Measurements from ENCODE around the gene NRGN.

NRGN gene

GRCh38 chr11:124739479-124740276, at the start of gene NRGN:
Gene NRGN, plus strand, starts transcription at chr11:124739942. Its CDS starts 143 bp downstream, at chr11:124740085.
- ATAC-seq: peak; percentile 90
- peak; percentile 89 for DNase-seq

- ATAC-seq (no peak), DNase-seq (no peak)
These were observed 46.6 kb upstream of the NRGN start for GRCh38 chr11:124693142-124693541.

GRCh38 chr11:124699547-124699946, 40.2 kb upstream of the NRGN start:
- no peak for ATAC-seq

GRCh38 chr11:124700028-124700427, 39.7 kb upstream of the NRGN start:
- ATAC-seq (no peak), DNase-seq (no peak)

More at GRCh38 chr11:124699547-124699946, 40.2 kb upstream of the NRGN start:
- no peak for DNase-seq

GRCh38 chr11:124707829-124708228, 31.9 kb upstream of the NRGN start:
- no peak for DNase-seq
- ATAC-seq: no peak

- DNase-seq: no peak
These were observed 27.4 kb upstream of the NRGN start for GRCh38 chr11:124712392-124712791.

GRCh38 chr11:124716591-124716990, 23.2 kb upstream of the NRGN start:
- ATAC-seq (no peak), DNase-seq (no peak)

More at GRCh38 chr11:124712392-124712791, 27.4 kb upstream of the NRGN start:
- no peak for ATAC-seq

- no peak for ATAC-seq
- DNase-seq: no peak
These were observed 22.3 kb upstream of the NRGN start for GRCh38 chr11:124717421-124717785.

GRCh38 chr11:124717786-124718651, 21.7 kb upstream of the NRGN start:
- peak; percentile 67 for ATAC-seq

GRCh38 chr11:124718801-124719200, 20.9 kb upstream of the NRGN start:
- ATAC-seq: no peak
- no peak for DNase-seq

More at GRCh38 chr11:124717786-124718651, 21.7 kb upstream of the NRGN start:
- DNase-seq: peak; percentile 15

- ATAC-seq (no peak), DNase-seq (no peak)
These were observed 20.2 kb upstream of the NRGN start for GRCh38 chr11:124719534-124719933.

GRCh38 chr11:124722176-124722575, 17.6 kb upstream of the NRGN start:
- ATAC-seq: no peak
- DNase-seq: no peak

- ATAC-seq: no peak
- no peak for DNase-seq
These were observed 14.6 kb upstream of the NRGN start for GRCh38 chr11:124724979-124725718.

- DNase-seq (no peak), ATAC-seq (no peak)
These were observed 14.0 kb upstream of the NRGN start for GRCh38 chr11:124725719-124726105.

GRCh38 chr11:124727474-124727873, 12.3 kb upstream of the NRGN start:
- ATAC-seq (no peak), DNase-seq (no peak)

- ATAC-seq (no peak), DNase-seq (no peak)
These were observed 11.6 kb upstream of the NRGN start for GRCh38 chr11:124728134-124728533.

GRCh38 chr11:124729571-124729970, 10.2 kb upstream of the NRGN start:
- no peak for DNase-seq
- no peak for ATAC-seq

- DNase-seq (no peak), ATAC-seq (no peak)
These were observed 7.5 kb upstream of the NRGN start for GRCh38 chr11:124732230-124732629.

- no peak for DNase-seq
- no peak for ATAC-seq
These were observed 3.0 kb upstream of the NRGN start for GRCh38 chr11:124736736-124737135.

- ATAC-seq: no peak
- DNase-seq: no peak
These were observed 2.0 kb upstream of the NRGN start for GRCh38 chr11:124737638-124738305.

- ATAC-seq (no peak), DNase-seq (no peak)
These were observed 846 bp upstream of the NRGN start for GRCh38 chr11:124738713-124739478.

Measured in stimulated activated naive CD8-positive, alpha-beta T cell treated with anti-CD3 and anti-CD28 coated beads, Interleukin-15, Interleukin-2, amounts not matched to agents 100 U/mL and 50 U/mL, for 24 hours (primary cell).